ENCODE results near the gene CRYBB1. TPM values are rescaled to one million over a fixed set of nuclear protein-coding genes. Genes with fewer than 3 reads are reported as not detected.

Gene CRYBB1
- total RNA-seq, 1 donor from 2014 or later = 0.55 TPM

DNA sequence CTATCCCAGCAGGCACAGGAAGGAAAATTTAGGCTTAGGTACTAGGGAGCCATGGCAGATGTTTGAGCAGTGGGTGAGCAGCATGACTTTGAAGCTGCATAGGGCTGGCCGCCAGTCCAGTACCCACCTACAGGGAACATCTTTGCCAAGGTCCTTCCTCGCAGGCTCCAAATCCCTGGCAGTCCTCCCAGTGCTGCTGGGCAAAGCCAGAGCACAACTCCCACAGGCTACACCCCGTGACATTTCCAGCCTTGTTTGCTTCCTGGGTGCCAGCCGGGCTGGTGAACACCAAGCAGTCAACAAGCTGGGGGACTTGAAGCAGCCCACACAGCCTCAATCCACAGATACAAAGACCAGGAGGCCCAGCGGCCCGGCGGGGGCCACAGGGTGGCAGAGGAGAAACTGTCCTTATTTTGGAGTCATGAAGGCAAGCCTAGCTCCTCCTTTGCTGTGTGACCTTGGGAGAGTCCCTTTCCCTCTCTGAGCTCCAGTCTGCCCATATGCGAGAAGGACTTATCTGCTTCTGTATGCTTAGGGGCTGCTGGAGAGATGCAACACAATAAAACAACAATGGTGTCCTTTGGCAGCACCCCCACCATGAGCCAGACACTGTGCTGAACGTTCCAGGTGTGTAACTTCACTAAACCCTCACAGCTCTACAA lies 55.9 kb downstream of the CRYBB1 start:
- TF ChIP-seq, protein P1, sequence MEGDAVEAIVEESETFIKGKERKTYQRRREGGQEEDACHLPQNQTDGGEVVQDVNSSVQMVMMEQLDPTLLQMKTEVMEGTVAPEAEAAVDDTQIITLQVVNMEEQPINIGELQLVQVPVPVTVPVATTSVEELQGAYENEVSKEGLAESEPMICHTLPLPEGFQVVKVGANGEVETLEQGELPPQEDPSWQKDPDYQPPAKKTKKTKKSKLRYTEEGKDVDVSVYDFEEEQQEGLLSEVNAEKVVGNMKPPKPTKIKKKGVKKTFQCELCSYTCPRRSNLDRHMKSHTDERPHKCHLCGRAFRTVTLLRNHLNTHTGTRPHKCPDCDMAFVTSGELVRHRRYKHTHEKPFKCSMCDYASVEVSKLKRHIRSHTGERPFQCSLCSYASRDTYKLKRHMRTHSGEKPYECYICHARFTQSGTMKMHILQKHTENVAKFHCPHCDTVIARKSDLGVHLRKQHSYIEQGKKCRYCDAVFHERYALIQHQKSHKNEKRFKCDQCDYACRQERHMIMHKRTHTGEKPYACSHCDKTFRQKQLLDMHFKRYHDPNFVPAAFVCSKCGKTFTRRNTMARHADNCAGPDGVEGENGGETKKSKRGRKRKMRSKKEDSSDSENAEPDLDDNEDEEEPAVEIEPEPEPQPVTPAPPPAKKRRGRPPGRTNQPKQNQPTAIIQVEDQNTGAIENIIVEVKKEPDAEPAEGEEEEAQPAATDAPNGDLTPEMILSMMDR (IDR thresholded peaks at IDR 0.05) = no peak
- no peaks in the 10 kb centered on the region for H3K9me3 ChIP-seq
- H3K4me1 ChIP-seq = peaks cover 17% of the 10 kb centered on the region
- no peaks in the 10 kb centered on the region for H3K27me3 ChIP-seq
- H3K4me3 ChIP-seq = no peak overlapping the region
- H3K36me3 ChIP-seq = peaks cover 8% of the 10 kb centered on the region
- no peak for DNase-seq
- no peak overlapping the region for H3K27ac ChIP-seq
- ATAC-seq = peak; percentile 58
- intact Hi-C loops (cut with DNase I) = no loop called here

- DNase-seq (no peak), ATAC-seq (peak; percentile 52)
- H3K4me1 ChIP-seq = peaks cover 14% of the 10 kb centered on the region
- TF ChIP-seq, protein P1 (IDR thresholded peaks at IDR 0.05) = no peak
- H3K9me3 ChIP-seq = no peaks in the 10 kb centered on the region
- H3K4me3 ChIP-seq = no peak overlapping the region
- H3K36me3 ChIP-seq = peaks cover 5% of the 10 kb centered on the region
- H3K27ac ChIP-seq = no peak overlapping the region
- intact Hi-C loops (cut with DNase I) = no loop called here
- no peaks in the 10 kb centered on the region for H3K27me3 ChIP-seq
These were observed 57.8 kb downstream of the CRYBB1 start for GRCh38 chr22:26559961-26560575.

GRCh38 chr22:26558248-26558895 lies 59.5 kb downstream of the CRYBB1 start:
- H3K4me1 ChIP-seq = peaks cover 6% of the 10 kb centered on the region

GRCh38 chr22:26556904-26557303 lies 60.9 kb downstream of the CRYBB1 start:
- no peaks in the 10 kb centered on the region for H3K27me3 ChIP-seq
- DNase-seq = no peak
- TF ChIP-seq, protein P1 (IDR thresholded peaks at IDR 0.05) = no peak
- no peaks in the 10 kb centered on the region for H3K9me3 ChIP-seq
- H3K36me3 ChIP-seq = no peaks in the 10 kb centered on the region
- peaks cover 6% of the 10 kb centered on the region for H3K4me1 ChIP-seq
- no peak overlapping the region for H3K27ac ChIP-seq
- no peak overlapping the region for H3K4me3 ChIP-seq
- peak; percentile 28 for ATAC-seq
- intact Hi-C loops (cut with DNase I) = no loop called here

More at GRCh38 chr22:26558248-26558895, 59.5 kb downstream of the CRYBB1 start:
- intact Hi-C loops (cut with DNase I) = no loop called here
- Histone ChIP-seq H3K9me3 (no peaks in the 10 kb centered on the region), H3K27ac (no peak overlapping the region), H3K4me3 (no peak overlapping the region), H3K27me3 (no peaks in the 10 kb centered on the region), H3K36me3 (no peaks in the 10 kb centered on the region)
- ATAC-seq (no peak), DNase-seq (no peak)
- TF ChIP-seq, protein P1 (IDR thresholded peaks at IDR 0.05) = no peak

DNA sequence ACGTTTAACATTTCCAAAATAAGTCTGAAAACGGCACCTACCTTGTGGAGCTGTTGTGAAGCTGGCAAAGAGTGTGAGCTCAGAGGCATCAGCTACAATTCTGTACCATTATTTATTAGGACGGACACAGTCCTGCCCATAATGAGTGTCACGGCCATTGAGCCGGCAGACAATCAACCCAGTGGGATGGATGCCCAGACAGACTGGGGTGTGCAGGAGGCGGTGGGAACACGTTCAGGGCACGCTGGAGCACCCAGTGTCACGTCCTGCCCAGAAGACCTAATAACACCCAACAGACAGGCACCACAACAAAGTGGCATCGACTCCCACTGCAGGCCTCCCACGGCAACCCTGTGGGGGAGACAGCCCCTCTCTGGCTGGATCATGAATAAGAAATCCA lies 62.3 kb downstream of the CRYBB1 start:
- TF ChIP-seq, protein P1 (IDR thresholded peaks at IDR 0.05) = no peak
- Histone ChIP-seq H3K9me3 (no peaks in the 10 kb centered on the region), H3K4me3 (no peak overlapping the region), H3K27ac (no peak overlapping the region), H3K27me3 (no peaks in the 10 kb centered on the region), H3K4me1 (peaks cover 6% of the 10 kb centered on the region), H3K36me3 (no peaks in the 10 kb centered on the region)
- intact Hi-C loops (cut with DNase I) = no loop called here
- ATAC-seq (no peak), DNase-seq (no peak)
